SH-SY5Y (cell line): Measurements from ENCODE around the gene ETS2.

ENCODE experiments used
- GATA2 ChIP-seq: IDR thresholded peaks from 2 replicates; pipeline ENCODE4 v1.6.1; 2011; ENCODE audit warnings: mild to moderate bottlenecking, low read depth, low read length
- GATA3 ChIP-seq: IDR thresholded peaks from 2 replicates; pipeline ENCODE4 v1.6.1; 2011; ENCODE audit warnings: low read depth, mild to moderate bottlenecking, low read length, moderate library complexity

GRCh38 chr21:38788275-38788905, 17.3 kb upstream of the ETS2 start:
- TF ChIP-seq GATA3 (no peak), GATA2 (no peak)
